Subcutaneous abdominal adipose tissue (tissue), 5 donors: ENCODE results near the gene WDR72.

Experiments used
- H3K27ac ChIP-seq: one replicate; pipeline ENCODE4 v1.7.0; 2013; ENCODE audit warnings: low read depth, mild to moderate bottlenecking, inconsistent platforms, low read length, moderate library complexity
- H3K27me3 ChIP-seq, 5 donors: one replicate each; pipeline ENCODE4 v1.7.0; 2013; ENCODE audit warnings: low read length in 5 of 5, inconsistent platforms in 1 of 5; ENCODE audit not compliant: control insufficient read depth in 5 of 5, insufficient read depth in 4 of 5
- H3K36me3 ChIP-seq, 5 donors: one replicate each; pipeline ENCODE4 v1.7.0; 2013; ENCODE audit warnings: low read length in 5 of 5; ENCODE audit not compliant: control insufficient read depth in 5 of 5, insufficient read depth in 5 of 5
- H3K4me1 ChIP-seq, 5 donors: one replicate each; pipeline ENCODE4 v1.7.0; 2013; ENCODE audit warnings: low read length in 5 of 5, mild to moderate bottlenecking in 3 of 5, moderate library complexity in 1 of 5; ENCODE audit not compliant: control insufficient read depth in 5 of 5, insufficient read depth in 5 of 5
- H3K4me3 ChIP-seq, 5 donors: one replicate each; pipeline ENCODE4 v1.7.0; 2013; ENCODE audit warnings: low read length in 5 of 5, low read depth in 1 of 5
- H3K9ac ChIP-seq, 5 donors: one replicate each; pipeline ENCODE4 v1.7.0; 2013; ENCODE audit warnings: low read length in 5 of 5, mild to moderate bottlenecking in 4 of 5, moderate library complexity in 3 of 5
- H3K9me3 ChIP-seq, 5 donors: one replicate each; pipeline ENCODE4 v1.7.0; 2013; ENCODE audit warnings: low read length in 5 of 5; ENCODE audit not compliant: control insufficient read depth in 5 of 5
- donor health status: healthy.
- donor health status: healthy.
- donor health status: healthy.
- donor health status: healthy.
- donor health status: healthy.

WDR72 gene

GRCh38 chr15:53611145-53611920 lies 148.1 kb downstream of the WDR72 start:
- Histone ChIP-seq H3K27me3 (no peaks in the 10 kb centered on the region), H3K27ac (no peak overlapping the region), H3K36me3 (no peaks in the 10 kb centered on the region), H3K9ac (no peak overlapping the region), H3K9me3 (no peaks in the 10 kb centered on the region), H3K4me1 (no peaks in the 10 kb centered on the region), H3K4me3 (no peak overlapping the region)

GRCh38 chr15:53591041-53591440 lies 168.4 kb downstream of the WDR72 start:
- Histone ChIP-seq H3K36me3 (no peaks in the 10 kb centered on the region), H3K4me1 (peaks cover 0 to 6% (median 0%) of the 10 kb centered on the region in 5 donors), H3K4me3 (no peak overlapping the region), H3K27me3 (peaks cover 0 to 3% (median 0%) of the 10 kb centered on the region in 5 donors), H3K9me3 (no peaks in the 10 kb centered on the region), H3K9ac (no peak overlapping the region), H3K27ac (no peak overlapping the region)

- no peak overlapping the region for H3K27ac ChIP-seq
- H3K4me1 ChIP-seq, result peaks cover 0 to 6% (median 0%) of the 10 kb centered on the region in 5 donors
- no peaks in the 10 kb centered on the region for H3K36me3 ChIP-seq
- no peak overlapping the region for H3K9ac ChIP-seq
- no peak overlapping the region for H3K4me3 ChIP-seq
- no peaks in the 10 kb centered on the region for H3K9me3 ChIP-seq
- peaks cover 0 to 3% (median 0%) of the 10 kb centered on the region in 5 donors for H3K27me3 ChIP-seq
Observed at GRCh38 chr15:53590380-53590779, 169.1 kb downstream of the WDR72 start.

DNA sequence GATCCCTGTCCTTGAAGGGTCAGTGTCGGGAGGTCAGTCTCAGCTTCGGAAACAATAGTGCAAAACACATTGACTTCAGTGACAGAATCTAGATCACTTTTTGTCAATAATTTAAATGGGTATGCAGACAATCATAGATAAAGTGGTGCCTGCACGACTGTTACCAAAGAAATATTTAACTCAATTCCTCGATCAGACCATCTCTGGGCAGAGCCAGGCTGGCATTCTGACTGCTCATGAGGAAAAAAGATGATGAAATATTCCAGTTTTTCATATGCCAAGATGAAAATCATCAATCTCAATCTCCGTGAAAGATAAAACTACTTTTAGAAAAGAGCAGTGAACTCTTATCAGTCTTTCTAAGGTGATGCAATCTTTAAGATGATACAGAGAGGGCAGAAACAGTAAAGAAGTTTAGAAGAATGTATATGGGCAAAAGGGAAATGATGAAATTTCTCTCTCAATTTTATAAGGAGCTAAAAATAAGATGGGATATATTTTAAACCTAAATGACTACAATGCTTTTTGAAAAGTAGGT lies 169.9 kb downstream of the WDR72 start:
- no peak overlapping the region for H3K27ac ChIP-seq
- no peak overlapping the region for H3K4me3 ChIP-seq
- H3K36me3 ChIP-seq, result no peaks in the 10 kb centered on the region
- H3K9ac ChIP-seq, result no peak overlapping the region
- H3K9me3 ChIP-seq, result no peaks in the 10 kb centered on the region
- H3K4me1 ChIP-seq, result peaks cover 0 to 6% (median 0%) of the 10 kb centered on the region in 5 donors
- H3K27me3 ChIP-seq, result peaks cover 0 to 3% (median 0%) of the 10 kb centered on the region in 5 donors

- H3K27ac ChIP-seq, result no peak overlapping the region
- no peaks in the 10 kb centered on the region for H3K9me3 ChIP-seq
- no peak overlapping the region for H3K4me3 ChIP-seq
- H3K4me1 ChIP-seq, result peaks cover 0 to 6% (median 0%) of the 10 kb centered on the region in 5 donors
- no peaks in the 10 kb centered on the region for H3K36me3 ChIP-seq
- no peak overlapping the region for H3K9ac ChIP-seq
- H3K27me3 ChIP-seq, result peaks cover 0 to 3% (median 0%) of the 10 kb centered on the region in 5 donors
Observed at GRCh38 chr15:53588773-53589172, 170.7 kb downstream of the WDR72 start.

GRCh38 chr15:53586799-53587198 lies 172.7 kb downstream of the WDR72 start:
- peaks cover 0 to 3% (median 0%) of the 10 kb centered on the region in 5 donors for H3K27me3 ChIP-seq
- H3K36me3 ChIP-seq, result no peaks in the 10 kb centered on the region
- H3K9me3 ChIP-seq, result no peaks in the 10 kb centered on the region
- no peak overlapping the region for H3K27ac ChIP-seq
- no peak overlapping the region for H3K9ac ChIP-seq
- peaks cover 0 to 6% (median 0%) of the 10 kb centered on the region in 5 donors for H3K4me1 ChIP-seq
- H3K4me3 ChIP-seq, result no peak overlapping the region

GRCh38 chr15:53581513-53581912 lies 177.9 kb downstream of the WDR72 start:
- no peaks in the 10 kb centered on the region for H3K9me3 ChIP-seq
- no peak overlapping the region for H3K27ac ChIP-seq
- no peaks in the 10 kb centered on the region for H3K36me3 ChIP-seq
- no peaks in the 10 kb centered on the region for H3K27me3 ChIP-seq
- no peak overlapping the region for H3K4me3 ChIP-seq
- no peak overlapping the region for H3K9ac ChIP-seq
- peaks cover 0 to under 1% (median 0%) of the 10 kb centered on the region in 5 donors for H3K4me1 ChIP-seq

GRCh38 chr15:53580366-53580765 lies 179.1 kb downstream of the WDR72 start:
- Histone ChIP-seq H3K9ac (no peak overlapping the region), H3K27ac (no peak overlapping the region), H3K4me3 (no peak overlapping the region)

GRCh38 chr15:53576841-53577240 lies 182.6 kb downstream of the WDR72 start:
- no peaks in the 10 kb centered on the region for H3K36me3 ChIP-seq
- H3K9me3 ChIP-seq, result no peaks in the 10 kb centered on the region
- no peak overlapping the region for H3K4me3 ChIP-seq
- no peak overlapping the region for H3K9ac ChIP-seq
- no peaks in the 10 kb centered on the region for H3K27me3 ChIP-seq
- no peak overlapping the region for H3K27ac ChIP-seq
- H3K4me1 ChIP-seq, result no peaks in the 10 kb centered on the region

More at GRCh38 chr15:53580366-53580765, 179.1 kb downstream of the WDR72 start:
- Histone ChIP-seq H3K4me1 (no peaks in the 10 kb centered on the region), H3K9me3 (no peaks in the 10 kb centered on the region), H3K36me3 (no peaks in the 10 kb centered on the region), H3K27me3 (no peaks in the 10 kb centered on the region)

DNA sequence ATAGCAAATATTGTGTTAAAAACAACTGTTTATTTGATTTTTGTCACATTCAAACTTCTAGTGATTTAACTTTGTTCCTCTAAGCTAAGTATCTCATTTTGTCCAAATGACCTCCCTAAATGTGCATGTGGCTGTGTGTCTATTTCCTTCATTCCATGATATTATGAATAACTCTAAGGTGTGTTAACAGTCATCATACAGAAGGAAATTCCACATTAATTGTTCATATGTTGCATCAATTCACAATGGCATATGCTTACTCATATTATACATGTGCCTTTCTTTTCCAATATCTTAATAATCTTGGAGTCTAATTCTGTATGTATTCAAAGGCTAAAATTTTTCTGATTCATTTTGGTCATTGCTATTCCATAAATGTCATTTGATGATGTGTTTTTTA lies 186.4 kb downstream of the WDR72 start:
- Histone ChIP-seq H3K4me1 (no peaks in the 10 kb centered on the region), H3K9ac (no peak overlapping the region), H3K36me3 (no peaks in the 10 kb centered on the region), H3K9me3 (peaks cover 0 to 4% (median 0%) of the 10 kb centered on the region in 5 donors), H3K27ac (no peak overlapping the region), H3K27me3 (no peaks in the 10 kb centered on the region), H3K4me3 (no peak overlapping the region)
